Measurements from ENCODE around the gene NPR3.
A peak's percentile ranks its signal among the peaks of the same experiment; 100 is the strongest.

Gene NPR3

GRCh38 chr5:32710550-32711361 is at the start of gene NPR3:
Gene NPR3, plus strand, starts transcription at chr5:32711321. Its CDS starts 456 bp downstream, at chr5:32711777.
- no peak for FAIRE-seq

- no peak for FAIRE-seq
Measured at GRCh38 chr5:32664523-32664922, 46.6 kb upstream of the NPR3 start.

- no peak for FAIRE-seq
Measured at GRCh38 chr5:32668552-32668951, 42.6 kb upstream of the NPR3 start.

- no peak for FAIRE-seq
Measured at GRCh38 chr5:32673272-32673671, 37.8 kb upstream of the NPR3 start.

GRCh38 chr5:32677023-32677422 is 34.1 kb upstream of the NPR3 start:
- no peak for FAIRE-seq

DNA sequence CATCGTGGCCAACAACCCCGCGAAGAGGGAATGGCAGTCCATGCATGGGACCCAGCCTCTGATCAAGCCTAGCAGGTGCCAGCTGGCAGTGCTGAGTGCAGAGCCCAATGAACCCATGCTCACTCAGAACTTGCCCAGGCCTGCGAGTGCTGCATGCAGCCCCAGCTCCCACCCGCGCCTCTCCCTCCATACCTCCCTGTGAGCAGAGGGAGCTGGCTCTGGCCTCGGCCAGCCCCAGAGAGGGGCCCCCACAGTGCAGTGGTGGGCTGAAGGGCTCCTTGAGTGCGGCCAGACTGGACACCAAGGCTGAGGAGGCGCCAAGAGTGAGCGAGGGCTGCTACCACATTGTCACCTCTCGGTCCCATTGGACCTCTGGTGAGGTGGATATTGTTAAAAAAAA is 32.6 kb upstream of the NPR3 start:
- no peak for FAIRE-seq

DNA sequence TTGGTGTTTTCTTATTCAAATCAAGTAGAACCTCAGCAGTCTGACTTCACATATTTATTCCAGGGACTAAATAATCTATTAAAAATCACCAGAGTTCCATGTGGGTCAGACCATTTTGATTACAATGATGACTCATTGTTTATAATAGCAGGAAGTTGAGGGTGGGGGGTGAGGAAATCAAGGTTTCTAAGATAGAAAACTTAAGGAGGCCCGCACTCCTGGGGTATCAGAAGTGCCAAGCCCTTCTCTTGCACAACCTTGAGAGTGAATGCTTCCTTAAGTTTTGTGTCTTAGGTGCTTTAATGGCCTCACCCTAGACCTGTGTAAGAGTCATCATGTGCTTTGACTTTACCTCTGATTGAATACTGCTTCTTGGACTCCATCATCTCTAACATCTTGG is 31.9 kb upstream of the NPR3 start:
- no peak for FAIRE-seq

- no peak for FAIRE-seq
Measured at GRCh38 chr5:32680183-32680582, 30.9 kb upstream of the NPR3 start.

- FAIRE-seq = no peak
Measured at GRCh38 chr5:32683125-32683524, 28.0 kb upstream of the NPR3 start.

GRCh38 chr5:32684260-32684659 is 26.9 kb upstream of the NPR3 start:
- no peak for FAIRE-seq

DNA sequence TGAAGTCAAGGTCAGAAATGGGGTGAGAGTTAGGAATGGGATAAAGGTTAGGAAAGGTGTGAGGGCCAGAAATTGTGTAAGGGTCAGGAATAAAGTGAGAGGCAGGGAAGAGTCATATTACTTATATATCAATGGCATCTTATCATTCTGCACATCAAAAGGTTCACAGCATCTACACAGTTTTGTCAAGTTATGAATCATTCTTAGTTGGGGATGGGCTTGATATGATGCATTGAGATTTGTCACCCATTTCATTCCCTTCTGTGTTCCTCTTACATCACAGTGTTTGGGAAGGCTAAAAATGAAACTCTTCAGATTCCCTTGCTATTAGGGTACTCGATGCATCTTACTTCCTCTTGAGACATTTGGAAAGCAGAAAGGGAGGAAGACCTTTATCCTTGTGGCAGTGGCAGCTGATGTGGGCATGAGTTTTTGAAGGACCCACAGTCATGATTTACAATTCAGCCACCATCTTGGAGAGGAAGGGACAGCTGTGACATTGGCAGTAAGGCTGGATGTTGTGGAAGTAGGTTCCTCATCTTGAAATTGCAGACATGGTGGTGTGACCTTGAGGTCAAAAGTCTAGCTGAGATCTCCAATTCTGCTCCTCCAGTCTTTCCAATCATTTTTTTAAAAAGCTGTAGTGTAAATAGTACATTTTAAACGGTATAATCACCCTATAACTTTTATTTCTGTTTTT is 24.2 kb upstream of the NPR3 start:
- FAIRE-seq = no peak

DNA sequence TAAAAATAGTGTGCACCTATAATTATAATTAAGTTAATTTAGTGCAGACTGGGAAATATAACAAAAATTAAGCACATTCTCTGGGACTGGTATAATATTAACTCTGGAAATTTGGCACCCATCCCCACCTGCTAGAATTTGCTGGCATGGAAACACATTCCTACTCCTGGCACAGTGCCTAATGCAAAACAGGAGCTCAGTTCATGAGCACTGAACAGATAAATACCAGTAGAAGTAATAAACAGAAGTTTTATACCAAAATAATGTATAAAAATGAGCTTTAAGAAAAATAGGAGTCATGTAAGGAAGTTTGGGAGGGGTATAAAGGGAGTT is 23.7 kb upstream of the NPR3 start:
- no peak for FAIRE-seq

GRCh38 chr5:32690153-32690552 is 21.0 kb upstream of the NPR3 start:
- no peak for FAIRE-seq

- no peak for FAIRE-seq
Measured at GRCh38 chr5:32690666-32691065, 20.5 kb upstream of the NPR3 start.

GRCh38 chr5:32692036-32692746 is 18.9 kb upstream of the NPR3 start:
- FAIRE-seq = no peak

- FAIRE-seq = no peak
Measured at GRCh38 chr5:32703957-32704356, 7.2 kb upstream of the NPR3 start.

GRCh38 chr5:32707418-32707997 is 3.6 kb upstream of the NPR3 start:
- FAIRE-seq = peak; percentile 65

DNA sequence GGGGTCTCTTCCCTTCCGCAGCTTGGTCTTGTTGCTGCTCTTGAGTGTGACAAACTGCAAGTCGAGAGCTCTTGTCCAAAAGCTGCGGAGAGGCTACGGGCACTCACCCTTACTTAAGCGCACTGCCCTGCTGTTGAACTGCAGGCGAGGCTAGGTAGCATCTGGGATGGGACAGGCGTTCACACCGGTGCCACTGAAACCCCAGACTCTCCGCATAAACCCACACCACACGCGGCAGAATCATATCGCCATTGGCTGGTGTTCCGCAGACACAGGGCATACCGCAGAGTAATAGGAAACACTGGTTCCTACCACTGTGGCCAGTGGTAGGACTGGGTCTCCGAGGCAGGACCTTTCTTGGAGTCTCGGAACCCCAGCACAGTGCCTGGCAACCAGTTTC is 2.2 kb upstream of the NPR3 start:
- FAIRE-seq = no peak

DNA sequence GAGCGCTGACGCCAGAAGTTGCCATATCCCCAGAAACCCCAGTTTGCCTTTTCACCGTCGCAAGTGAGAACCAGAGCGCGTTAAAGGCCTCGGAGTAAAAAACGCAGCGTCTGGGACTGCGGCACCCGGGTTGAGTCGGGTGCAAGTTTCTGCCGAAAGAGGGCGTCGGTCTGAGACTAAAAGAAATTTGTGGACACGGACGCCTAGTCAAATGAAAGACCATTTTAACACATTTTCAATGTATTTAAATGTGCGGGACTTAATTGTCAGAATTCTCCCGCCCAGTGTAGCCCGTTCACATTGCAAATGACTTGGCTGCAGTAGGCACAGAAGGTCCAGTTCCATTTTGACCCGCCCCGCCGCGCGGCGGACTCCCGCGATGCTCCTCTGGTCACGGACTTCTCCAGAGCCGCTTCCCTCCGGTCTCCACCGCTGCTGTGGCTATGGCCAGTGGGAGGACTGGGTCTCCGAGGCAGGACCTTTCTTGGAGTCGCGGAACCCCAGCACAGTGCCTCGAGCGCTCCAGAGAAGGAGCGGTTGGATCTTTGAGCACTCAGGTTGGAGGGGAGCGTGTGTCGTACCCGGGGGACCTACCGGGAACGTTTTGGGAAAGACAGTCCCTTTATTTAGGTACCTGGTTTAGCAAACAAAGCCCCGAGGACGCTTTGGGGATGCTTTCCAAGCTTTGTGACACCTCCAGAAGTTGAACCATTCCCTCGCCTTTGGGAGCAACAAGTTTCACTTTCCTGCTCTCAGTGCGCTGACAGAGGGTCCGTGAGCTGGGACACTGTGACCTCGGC is 1.2 kb upstream of the NPR3 start:
- no peak for FAIRE-seq

DNA sequence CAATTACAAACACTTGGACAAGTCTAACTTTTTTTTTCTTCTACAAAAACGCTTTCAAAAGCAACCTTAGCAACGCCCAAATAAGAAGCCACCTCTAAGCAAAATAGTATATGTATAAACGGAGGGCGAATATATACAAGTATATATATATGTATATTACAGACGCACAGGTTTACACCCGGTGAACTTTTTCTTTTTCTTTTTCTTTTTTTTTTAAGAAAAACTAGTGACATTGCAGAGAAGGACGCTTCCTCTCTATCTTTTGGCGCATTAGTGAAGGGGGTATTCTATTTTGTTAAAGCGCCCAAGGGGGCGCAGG is 200 bp downstream of the NPR3 start:
- FAIRE-seq = no peak

DNA sequence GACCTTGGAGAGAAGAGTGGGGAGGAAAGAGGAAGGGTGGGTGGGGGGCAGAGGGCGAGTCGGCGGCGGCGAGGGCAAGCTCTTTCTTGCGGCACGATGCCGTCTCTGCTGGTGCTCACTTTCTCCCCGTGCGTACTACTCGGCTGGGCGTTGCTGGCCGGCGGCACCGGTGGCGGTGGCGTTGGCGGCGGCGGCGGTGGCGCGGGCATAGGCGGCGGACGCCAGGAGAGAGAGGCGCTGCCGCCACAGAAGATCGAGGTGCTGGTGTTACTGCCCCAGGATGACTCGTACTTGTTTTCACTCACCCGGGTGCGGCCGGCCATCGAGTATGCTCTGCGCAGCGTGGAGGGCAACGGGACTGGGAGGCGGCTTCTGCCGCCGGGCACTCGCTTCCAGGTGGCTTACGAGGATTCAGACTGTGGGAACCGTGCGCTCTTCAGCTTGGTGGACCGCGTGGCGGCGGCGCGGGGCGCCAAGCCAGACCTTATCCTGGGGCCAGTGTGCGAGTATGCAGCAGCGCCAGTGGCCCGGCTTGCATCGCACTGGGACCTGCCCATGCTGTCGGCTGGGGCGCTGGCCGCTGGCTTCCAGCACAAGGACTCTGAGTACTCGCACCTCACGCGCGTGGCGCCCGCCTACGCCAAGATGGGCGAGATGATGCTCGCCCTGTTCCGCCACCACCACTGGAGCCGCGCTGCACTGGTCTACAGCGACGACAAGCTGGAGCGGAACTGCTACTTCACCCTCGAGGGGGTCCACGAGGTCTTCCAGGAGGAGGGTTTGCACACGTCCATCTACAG is 760 bp downstream of the NPR3 start:
- FAIRE-seq = no peak
